PC-9 (cell line): Measurements from ENCODE around the gene HPN. TPM values are rescaled to one million over a fixed set of nuclear protein-coding genes. Genes with fewer than 3 reads are reported as not detected.

Source experiments
- BruUV-seq: library from RNA; stranded (reverse); fragments of 400-500 nt; replicated peaks from 2 replicates; lab custom pipeline; 2021; lab: Mats Ljungman, UMichigan
- CTCF ChIA-PET: fragments of 300-600 bp; sonication (Branson Sonifier 250); formaldehyde crosslinking; loops from one replicate; lab custom pipeline; 2022; ENCODE audit warnings: antibody characterized with exemption; lab: Charles Lee
- POLR2A ChIA-PET: fragments of 300-600 bp; sonication (Branson Sonifier 250); formaldehyde crosslinking; loops from one replicate; lab custom pipeline; 2022; ENCODE audit warnings: antibody characterized with exemption; ENCODE audit not compliant: unreplicated experiment; lab: Charles Lee
- DNase-seq, 2 experiments: peaks; one replicate each; pipeline versions ENCODE4 v3.0.0 to v3.0.0-alpha.2; 2015 to 2022; ENCODE audit warnings: mixed read lengths in 1 of 2
- H2AFZ ChIP-seq: fragments of 200-600 bp; sonication (generic); 2 replicates; pipeline ENCODE4 v1.8.1; 2017; ENCODE audit warnings: antibody characterized with exemption
- H3F3A ChIP-seq: fragments of 200-600 bp; sonication (generic); 2 replicates; pipeline ENCODE4 v1.8.1; 2017; ENCODE audit warnings: antibody characterized with exemption, mild to moderate bottlenecking, low read depth; ENCODE audit not compliant: insufficient read depth
- H3K27ac ChIP-seq: fragments of 200-600 bp; sonication (generic); 2 replicates; pipeline ENCODE4 v1.6.1; 2016; ENCODE audit warnings: mixed run types
- H3K27me3 ChIP-seq: fragments of 200-600 bp; sonication (generic); 2 replicates; pipeline ENCODE4 v1.6.1; 2016; ENCODE audit warnings: low read depth, mixed run types; ENCODE audit not compliant: insufficient read depth
- H3K36me3 ChIP-seq: fragments of 200-600 bp; sonication (generic); 2 replicates; pipeline ENCODE4 v1.6.1; 2016; ENCODE audit warnings: low read depth, mixed run types
- H3K4me1 ChIP-seq: fragments of 200-600 bp; sonication (generic); replicated peaks from 2 replicates; pipeline ENCODE4 v1.6.1; 2016; ENCODE audit warnings: mixed run types; ENCODE audit not compliant: insufficient read depth
- H3K4me2 ChIP-seq: fragments of 200-600 bp; sonication (generic); 2 replicates; pipeline ENCODE4 v1.6.1; 2017; ENCODE audit warnings: mixed run types
- H3K4me3 ChIP-seq: fragments of 200-600 bp; sonication (generic); 2 replicates; pipeline ENCODE4 v1.6.1; 2016; ENCODE audit warnings: mixed run types
- H3K79me2 ChIP-seq: fragments of 200-600 bp; sonication (generic); 2 replicates; pipeline ENCODE4 v1.6.1; 2017; ENCODE audit warnings: low read depth, mixed run types
- H3K9me2 ChIP-seq: fragments of 200-600 bp; sonication (generic); 2 replicates; pipeline ENCODE4 v1.8.1; 2017; ENCODE audit warnings: mild to moderate bottlenecking; ENCODE audit not compliant: insufficient read depth
- H3K9me3 ChIP-seq: fragments of 200-600 bp; sonication (generic); 2 replicates; pipeline ENCODE4 v1.8.1; 2016; ENCODE audit warnings: low read depth; ENCODE audit not compliant: insufficient read depth
- H4K20me1 ChIP-seq: fragments of 200-600 bp; sonication (generic); 2 replicates; pipeline ENCODE4 v1.8.1; 2017; ENCODE audit not compliant: insufficient read depth
- EZH2 ChIP-seq: fragments of 200-600 bp; sonication (generic); IDR thresholded peaks from 2 replicates; pipeline ENCODE4 v1.8.0; 2017; ENCODE audit warnings: antibody characterized with exemption, low read depth
- intact Hi-C: fragments of 100-400 bp; cut with micrococcal nuclease; formaldehyde crosslinking; loops from one replicate; pipeline ENCODE4 v1.10.0; 2022; ENCODE audit not compliant: unreplicated experiment
- total RNA-seq: library from RNA; stranded (reverse); gene quantifications from 2 replicates; pipeline ENCODE4 v1.2.3, GENCODE V29; 2021
- TF ChIP-seq, protein P1 (sequence below): fragments of 200-600 bp; sonication (generic); conservative IDR thresholded peaks from 2 replicates; pipeline ENCODE4 v1.6.1; 2017; ENCODE audit warnings: mixed run types, antibody characterized with exemption, mild to moderate bottlenecking, moderate library complexity

HPN gene
- total RNA-seq, 1 experiment from 2014 or later, result 12.3 TPM

- Histone ChIP-seq H3F3A (peaks cover 23% of the 10 kb centered on the region), H2AFZ (no peak overlapping the region), H3K4me1 (peaks cover 18% of the 10 kb centered on the region), H3K4me2 (no peak overlapping the region), H3K36me3 (no peaks in the 10 kb centered on the region), H3K9me2 (no peaks in the 10 kb centered on the region), H3K4me3 (no peak overlapping the region), H3K9me3 (no peaks in the 10 kb centered on the region), H3K79me2 (no peaks in the 10 kb centered on the region), H3K27me3 (no peaks in the 10 kb centered on the region), H3K27ac (no peak overlapping the region), H4K20me1 (no peaks in the 10 kb centered on the region)
- intact Hi-C loops, result no loop called here
- no peak for DNase-seq
- TF ChIP-seq EZH2, result no peak
- TF ChIP-seq, protein P1, sequence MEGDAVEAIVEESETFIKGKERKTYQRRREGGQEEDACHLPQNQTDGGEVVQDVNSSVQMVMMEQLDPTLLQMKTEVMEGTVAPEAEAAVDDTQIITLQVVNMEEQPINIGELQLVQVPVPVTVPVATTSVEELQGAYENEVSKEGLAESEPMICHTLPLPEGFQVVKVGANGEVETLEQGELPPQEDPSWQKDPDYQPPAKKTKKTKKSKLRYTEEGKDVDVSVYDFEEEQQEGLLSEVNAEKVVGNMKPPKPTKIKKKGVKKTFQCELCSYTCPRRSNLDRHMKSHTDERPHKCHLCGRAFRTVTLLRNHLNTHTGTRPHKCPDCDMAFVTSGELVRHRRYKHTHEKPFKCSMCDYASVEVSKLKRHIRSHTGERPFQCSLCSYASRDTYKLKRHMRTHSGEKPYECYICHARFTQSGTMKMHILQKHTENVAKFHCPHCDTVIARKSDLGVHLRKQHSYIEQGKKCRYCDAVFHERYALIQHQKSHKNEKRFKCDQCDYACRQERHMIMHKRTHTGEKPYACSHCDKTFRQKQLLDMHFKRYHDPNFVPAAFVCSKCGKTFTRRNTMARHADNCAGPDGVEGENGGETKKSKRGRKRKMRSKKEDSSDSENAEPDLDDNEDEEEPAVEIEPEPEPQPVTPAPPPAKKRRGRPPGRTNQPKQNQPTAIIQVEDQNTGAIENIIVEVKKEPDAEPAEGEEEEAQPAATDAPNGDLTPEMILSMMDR, result no peak
- CTCF ChIA-PET, result no interaction called here
- POLR2A ChIA-PET, result no interaction called here
- BruUV-seq, result no TSS peak
These were observed 64.1 kb downstream of the HPN start for GRCh38 chr19:35105411-35106290.

DNA sequence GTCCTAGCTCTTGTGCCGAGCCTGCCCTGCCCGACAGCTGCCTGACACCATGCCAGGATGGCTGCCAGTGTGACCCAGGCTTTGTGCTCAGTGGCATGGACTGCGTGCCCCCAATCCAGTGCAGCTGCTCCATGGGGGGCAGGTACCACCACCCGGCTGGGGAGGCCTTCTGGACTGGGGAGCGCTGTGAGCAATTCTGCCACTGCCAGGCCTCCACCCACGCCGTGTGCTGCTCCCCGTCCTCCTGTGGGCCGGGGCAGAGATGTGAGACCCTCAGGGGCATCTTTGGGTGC lies 64.7 kb downstream of the HPN start:
- intact Hi-C loops, result no loop called here
- DNase-seq, result no peak
- no TSS peak for BruUV-seq
- Histone ChIP-seq H3K36me3 (no peaks in the 10 kb centered on the region), H3K27ac (no peak overlapping the region), H3K27me3 (no peaks in the 10 kb centered on the region), H3K4me3 (no peak overlapping the region), H3K9me3 (no peaks in the 10 kb centered on the region), H3F3A (peaks cover 23% of the 10 kb centered on the region), H3K4me1 (peaks cover 18% of the 10 kb centered on the region), H3K9me2 (no peaks in the 10 kb centered on the region), H3K79me2 (no peaks in the 10 kb centered on the region), H2AFZ (no peak overlapping the region), H4K20me1 (no peaks in the 10 kb centered on the region), H3K4me2 (no peak overlapping the region)
- TF ChIP-seq, protein P1, result no peak
- no peak for TF ChIP-seq EZH2
- POLR2A ChIA-PET, result no interaction called here
- CTCF ChIA-PET, result no interaction called here

GRCh38 chr19:35106898-35107541 lies 65.5 kb downstream of the HPN start:
- ChIA-PET POLR2A (interaction anchor here (0.7 kb wide), 1 partner anchor 10 kb away, joined by 4 read pairs; no protein-coding TSS in a partner anchor), CTCF (no interaction called here)
- H3K79me2 ChIP-seq, result no peaks in the 10 kb centered on the region
- H3K27ac ChIP-seq, result peak overlapping the region; percentile 62
- no peaks in the 10 kb centered on the region for H3K9me3 ChIP-seq
- BruUV-seq, result no TSS peak
- H3F3A ChIP-seq, result peaks cover 23% of the 10 kb centered on the region
- H3K9me2 ChIP-seq, result no peaks in the 10 kb centered on the region
- H3K4me2 ChIP-seq, result peak overlapping the region; percentile 10; the same call in 1 of the 2 replicates
- H3K4me1 ChIP-seq, result peaks cover 18% of the 10 kb centered on the region
- no peak overlapping the region for H2AFZ ChIP-seq
- H3K4me3 ChIP-seq, result no peak overlapping the region
- H4K20me1 ChIP-seq, result no peaks in the 10 kb centered on the region
- TF ChIP-seq, protein P1, result no peak
- no peak for TF ChIP-seq EZH2
- H3K27me3 ChIP-seq, result no peaks in the 10 kb centered on the region
- intact Hi-C loops, result no loop called here
- DNase-seq, result no peak
- no peaks in the 10 kb centered on the region for H3K36me3 ChIP-seq
